Thyroid gland (tissue), 4 donors: Measurements from ENCODE around the gene TMOD3. TPM values are rescaled to one million over a fixed set of nuclear protein-coding genes. Genes with fewer than 3 reads are reported as not detected.

Experiments used
- DNase-seq, 2 donors: peaks; one replicate each; pipeline ENCODE4 v3.0.0-alpha.2; 2019
- H3K27ac ChIP-seq, 3 donors: fragments of 200-600 bp; sonication (generic); 1 replicate in 2 of 3; 2 replicates in 1 of 3; pipeline ENCODE4 v1.5.1; 2016 to 2019; ENCODE audit warnings: mild to moderate bottlenecking in 1 of 3, moderate library complexity in 1 of 3
- H3K27me3 ChIP-seq: fragments of 200-600 bp; sonication (generic); one replicate; pipeline ENCODE4 v1.5.1; 2019
- H3K36me3 ChIP-seq, 2 donors: fragments of 200-600 bp; sonication (generic); one replicate each; pipeline ENCODE4 v1.5.1; 2016 to 2019
- H3K4me1 ChIP-seq, 2 donors: fragments of 200-600 bp; sonication (generic); one replicate each; pipeline ENCODE4 v1.5.1; 2017 to 2019
- H3K4me3 ChIP-seq, 3 donors: fragments of 200-600 bp; sonication (generic); replicated peaks in 1 of 3; 1 replicate in 2 of 3; 2 replicates in 1 of 3; pipeline ENCODE4 v1.5.1; 2016; ENCODE audit warnings: mild to moderate bottlenecking in 1 of 3
- H3K9me3 ChIP-seq: fragments of 200-600 bp; sonication (generic); one replicate; pipeline ENCODE4 v1.5.1; 2017
- CTCF ChIP-seq, 6 experiments: fragments of 200-600 bp in 3 of 6; fragments of 450-650 bp in 3 of 6; sonication (generic) in 3 of 6; IDR thresholded peaks; one replicate each; pipeline ENCODE4 v1.5.1; 2016 to 2019; ENCODE audit warnings: antibody characterized with exemption in 6 of 6, mild to moderate bottlenecking in 2 of 6, inconsistent platforms in 1 of 6, moderate library complexity in 1 of 6
- POLR2A ChIP-seq, 2 donors: fragments of 450-650 bp; IDR thresholded peaks; one replicate each; pipeline ENCODE4 v1.6.1; 2017; ENCODE audit warnings: antibody characterized with exemption in 2 of 2, mild to moderate bottlenecking in 2 of 2, moderate library complexity in 1 of 2
- WGBS, 2 donors: methylation state at CpG; one replicate each; pipeline ENCODE4 v1.1.5; 2017; 5-methylcytosine and 5-hydroxymethylcytosine counted together
- intact Hi-C: fragments of 100-400 bp; cut with DNase I; formaldehyde crosslinking; loops from one replicate; pipeline ENCODE4 v1.15.1; 2023
- small RNA-seq: library from RNA; depleted of rRNA; stranded (forward); fragments of <200 nt; gene quantifications from one replicate; pipeline ENCODE3, GENCODE V24; 2016
- total RNA-seq, 4 donors: library from RNA; depleted of rRNA; stranded (reverse); fragments of >200 nt; gene quantifications; one replicate each; pipeline ENCODE4 v1.2.3, GENCODE V29; 2016

TMOD3 gene
- total RNA-seq, 4 donors from 2014 or later: 24.3 to 42.7 (median 30.9) TPM

- Histone ChIP-seq H3K36me3 (peaks cover 48 to 54% of the 10 kb centered on the region in 2 donors), H3K4me3 (no peak overlapping the region), H3K4me1 (no peaks in the 10 kb centered on the region), H3K9me3 (no peaks in the 10 kb centered on the region), H3K27me3 (no peaks in the 10 kb centered on the region), H3K27ac (no peak overlapping the region)
- 90 to 94% methylated on average over 3 of the region's 3 CpGs for WGBS, 2 donors
- TF ChIP-seq CTCF (IDR thresholded peaks at IDR 0.05): no peak
- no peak for TF ChIP-seq POLR2A (IDR thresholded peaks at IDR 0.05)
- DNase-seq: no peak
- intact Hi-C loops: no loop called here
Observed at GRCh38 chr15:51952805-51953204, 123.4 kb downstream of the TMOD3 start.

GRCh38 chr15:51955504-51955903, 126.1 kb downstream of the TMOD3 start:
- no peak for DNase-seq
- WGBS, 2 donors: 95 to 100% methylated on average over 3 of the region's 3 CpGs
- H3K9me3 ChIP-seq: no peaks in the 10 kb centered on the region
- H3K36me3 ChIP-seq: peaks cover 40 to 42% of the 10 kb centered on the region in 2 donors
- H3K4me1 ChIP-seq: no peaks in the 10 kb centered on the region
- no peaks in the 10 kb centered on the region for H3K27me3 ChIP-seq
- no peak overlapping the region for H3K4me3 ChIP-seq
- no peak for TF ChIP-seq CTCF (IDR thresholded peaks at IDR 0.05)
- no peak for TF ChIP-seq POLR2A (IDR thresholded peaks at IDR 0.05)
- intact Hi-C loops: no loop called here
- no peak overlapping the region for H3K27ac ChIP-seq

Small RNA genes within 50 kb of the gene (small RNA-seq; reads per million reads assigned to genes)
- gene AC090971.5 (not detected), gene RF00017 (not detected), gene RF00019 (not detected), gene RNU6-90P (not detected)

Other genes starting within 250 kb of the TMOD3 start
- 10 to 100 TPM; 34.3 to 49.0 (median 45.7) TPM for gene DMXL2, start 206.9 kb upstream of the TMOD3 start, total RNA-seq
- gene SCG3, start 148.2 kb upstream of the TMOD3 start, total RNA-seq: 1 to 10 TPM in 1 of 4 donors, under 1 TPM in 3; 0.33 to 1.8 (median 0.52) TPM
- 10 to 100 TPM in 3 of 4 donors, 1 to 10 TPM in 1; 8.9 to 18.0 (median 13.8) TPM for gene LYSMD2, start 92.0 kb upstream of the TMOD3 start, total RNA-seq
- 10 to 100 TPM in 3 of 4 donors, 1 to 10 TPM in 1; 7.1 to 14.1 (median 11.0) TPM for gene TMOD2, start 78.1 kb upstream of the TMOD3 start, total RNA-seq
- gene LEO1, start 142.1 kb downstream of the TMOD3 start, total RNA-seq: 10 to 100 TPM; 13.2 to 26.9 (median 19.5) TPM
- gene MAPK6, start 189.6 kb downstream of the TMOD3 start, total RNA-seq: 10 to 100 TPM; 27.3 to 61.3 (median 30.9) TPM